ENCODE measurements around the gene UBA1.

Gene UBA1

GRCh38 chrX:47193475-47194193, at the start of gene UBA1:
UBA1 (plus strand) TSS chrX:47193829; CDS start chrX:47198803, 4,974 bp downstream.
- peak; percentile 89 for DNase-seq

DNA sequence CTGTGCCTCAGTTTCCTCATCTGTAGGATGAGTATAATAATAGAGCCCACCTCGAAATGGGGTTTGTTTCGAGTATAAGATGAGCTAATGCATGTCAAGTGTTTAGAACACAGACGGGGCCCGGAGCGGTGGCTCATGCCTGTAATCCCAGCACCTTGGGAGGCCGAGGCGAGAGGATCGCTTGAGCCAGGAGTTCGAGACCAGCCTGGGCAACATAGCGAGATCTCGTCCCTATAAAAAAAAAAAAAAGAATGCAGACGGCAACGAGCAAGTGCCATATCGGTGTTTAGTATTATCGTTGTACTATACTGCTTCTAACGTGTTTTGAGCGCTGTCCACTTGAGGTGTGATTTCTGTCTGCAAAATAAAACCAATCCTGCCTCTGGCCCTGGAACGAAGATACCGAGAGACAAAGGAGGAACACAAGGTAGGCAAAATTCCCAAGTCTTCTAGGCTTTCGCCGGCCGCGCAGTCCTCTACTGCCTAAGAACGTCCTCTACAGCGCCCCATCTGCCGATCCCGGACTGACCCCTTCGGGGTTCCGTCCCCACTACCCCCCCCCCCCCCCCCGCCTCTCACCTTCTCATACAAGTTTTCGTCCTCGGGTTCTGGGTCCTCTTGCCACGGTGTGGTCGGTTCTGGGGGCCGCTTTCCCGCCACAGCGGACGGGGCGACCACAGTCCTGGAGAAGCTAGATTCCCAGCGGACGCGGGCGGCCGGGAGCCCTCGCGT, 49.6 kb upstream of the UBA1 start:
- no peak for DNase-seq

- DNase-seq: peak; percentile 86
Observed at GRCh38 chrX:47144626-47145394, 48.8 kb upstream of the UBA1 start, which contains the start of the genes NDUFB11 and RBM10. NDUFB11 (minus strand) TSS chrX:47144702; CDS start chrX:47144679, 23 bp downstream. RBM10 (plus strand) TSS chrX:47145221; CDS start chrX:47147482, 2,261 bp downstream.

DNA sequence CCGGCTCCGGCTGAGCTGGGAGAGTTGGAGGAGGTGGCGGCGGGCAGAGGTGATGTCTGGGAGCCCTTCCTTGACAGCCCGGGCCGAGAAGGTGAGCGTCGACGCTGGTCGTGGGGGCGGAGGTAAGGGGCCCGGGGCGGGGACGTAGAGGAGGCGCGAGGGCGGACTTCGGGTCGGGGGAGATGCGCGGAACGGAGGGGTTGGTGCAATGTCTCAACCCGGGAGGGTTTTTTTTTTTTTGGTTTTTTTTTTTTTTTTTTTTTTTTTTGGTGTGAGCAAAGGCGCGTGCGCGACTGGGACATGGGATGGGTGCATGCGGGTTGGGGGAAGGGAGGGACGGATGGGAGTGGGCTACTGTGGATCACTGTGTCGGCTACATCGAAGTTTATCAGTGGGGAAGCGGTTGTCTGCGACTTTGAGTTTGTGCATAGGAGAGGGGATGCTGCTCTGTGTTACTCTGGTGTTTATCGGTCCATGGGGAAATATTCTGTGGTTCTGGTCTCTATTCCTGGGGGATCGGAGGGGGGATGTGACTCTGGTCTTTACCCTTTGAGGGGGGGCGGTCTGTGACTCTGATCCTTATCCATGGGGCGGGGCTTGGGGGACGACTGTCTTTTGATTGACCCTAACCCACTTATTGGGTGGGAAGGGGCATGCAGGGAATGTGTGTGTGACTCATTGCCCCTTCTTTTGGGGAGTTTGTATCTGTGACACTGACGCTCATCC, 48.1 kb upstream of the UBA1 start:
- no peak for DNase-seq

DNA sequence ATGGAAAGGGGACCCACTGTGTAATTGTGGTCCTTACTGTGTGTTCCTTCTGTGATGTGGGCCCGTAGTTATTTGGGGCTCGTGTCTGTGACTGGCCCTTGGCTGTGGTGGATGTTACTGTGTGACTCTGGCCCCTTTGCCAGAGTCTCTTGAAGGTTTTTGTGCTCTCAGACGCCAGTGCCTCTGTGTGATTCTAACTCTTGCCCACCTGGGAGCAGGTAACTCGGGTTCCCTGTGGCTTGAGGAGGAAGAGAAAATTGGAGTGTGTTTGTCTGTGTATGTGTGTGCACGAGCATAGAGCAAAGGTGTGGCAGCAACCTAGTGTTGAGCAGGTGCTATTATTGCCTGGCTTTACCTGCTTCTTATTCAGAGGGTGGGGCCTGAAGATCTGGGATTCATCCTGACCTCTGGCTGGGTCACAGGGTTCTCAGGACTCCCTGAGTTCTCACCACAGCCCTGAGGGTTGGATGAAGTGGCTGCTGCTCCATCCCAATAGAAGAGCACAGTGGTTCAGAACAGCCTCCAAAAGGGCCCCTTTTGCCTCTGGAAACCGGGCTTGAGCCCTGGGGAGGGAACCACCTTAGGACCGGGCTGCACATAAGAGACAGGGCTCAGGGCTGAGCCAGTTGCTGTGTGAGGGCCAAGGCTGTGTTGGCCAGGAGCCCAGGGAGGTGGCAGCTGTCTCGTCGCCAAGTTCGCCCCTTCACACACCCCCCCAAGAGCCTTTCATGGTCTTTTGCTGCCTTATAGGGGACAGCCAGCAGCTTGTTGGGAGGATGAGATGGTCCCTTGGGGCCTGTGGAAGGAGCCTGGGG, 47.3 kb upstream of the UBA1 start:
- no peak for DNase-seq

- no peak for DNase-seq
Observed at GRCh38 chrX:47146936-47147859, 46.4 kb upstream of the UBA1 start.

GRCh38 chrX:47148946-47149345, 44.7 kb upstream of the UBA1 start:
- no peak for DNase-seq

DNA sequence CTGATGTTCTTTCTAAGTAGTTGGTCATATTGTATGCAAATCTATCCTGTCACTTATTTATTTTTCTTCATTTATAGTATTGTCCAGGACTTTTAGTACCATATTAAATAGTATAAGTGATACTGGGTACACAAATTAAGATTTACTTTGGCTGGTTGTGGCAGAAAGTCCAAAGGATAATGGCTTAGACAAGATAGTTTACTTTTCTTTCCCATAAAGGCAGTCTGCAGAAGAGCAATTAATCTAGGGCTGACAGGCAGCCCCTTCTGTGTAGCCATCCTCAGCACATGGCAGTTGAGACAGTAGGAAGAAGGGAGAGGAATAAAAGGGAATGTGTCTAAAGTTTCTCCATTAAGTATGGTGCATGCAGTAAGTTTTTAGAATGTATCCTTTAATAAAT, 42.2 kb upstream of the UBA1 start:
- DNase-seq: no peak

DNA sequence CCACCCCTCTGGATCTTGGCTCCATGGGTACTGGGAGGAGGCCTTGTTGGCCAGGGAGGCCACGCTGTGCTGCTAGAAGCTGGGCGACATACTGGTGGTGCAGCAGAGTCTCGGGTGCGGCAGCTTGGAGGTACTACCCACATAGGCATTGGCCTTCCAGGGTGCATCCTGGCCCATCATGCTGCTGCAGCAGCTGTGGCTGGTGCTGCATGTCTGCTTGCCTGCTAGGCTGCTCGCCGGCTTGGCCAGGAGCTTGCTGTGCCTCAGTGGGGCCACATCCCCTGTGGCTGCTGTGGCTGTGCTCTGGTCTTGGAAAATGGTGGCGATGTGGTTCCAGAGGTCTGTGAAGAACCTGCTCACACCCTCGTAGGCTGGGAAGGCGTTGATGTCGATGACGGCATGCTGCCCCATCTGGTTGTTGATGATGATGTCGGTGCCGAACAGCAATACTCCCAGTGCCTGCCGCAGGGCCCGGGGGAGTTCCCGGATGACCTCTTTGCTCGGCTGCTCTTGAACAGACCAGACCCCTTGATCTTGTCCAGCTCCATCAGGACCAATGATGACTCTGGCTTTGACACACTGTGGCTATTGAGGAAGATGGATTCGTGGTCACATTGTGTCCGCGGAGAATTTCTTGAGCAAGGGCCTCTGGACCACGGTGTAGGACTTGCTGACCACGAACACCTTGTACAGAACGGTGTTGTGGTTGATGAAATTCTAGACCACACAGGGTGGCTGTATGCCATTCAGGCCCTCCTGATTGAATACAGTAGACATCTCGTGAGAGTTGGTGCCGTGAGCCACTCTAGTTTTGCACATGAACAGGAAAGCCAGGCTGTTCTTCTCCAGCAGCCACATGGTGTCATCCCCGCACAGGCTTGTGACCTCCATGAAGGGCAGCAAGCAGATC, 36.8 kb upstream of the UBA1 start:
- no peak for DNase-seq

GRCh38 chrX:47158131-47158530, 35.5 kb upstream of the UBA1 start:
- DNase-seq: no peak

DNA sequence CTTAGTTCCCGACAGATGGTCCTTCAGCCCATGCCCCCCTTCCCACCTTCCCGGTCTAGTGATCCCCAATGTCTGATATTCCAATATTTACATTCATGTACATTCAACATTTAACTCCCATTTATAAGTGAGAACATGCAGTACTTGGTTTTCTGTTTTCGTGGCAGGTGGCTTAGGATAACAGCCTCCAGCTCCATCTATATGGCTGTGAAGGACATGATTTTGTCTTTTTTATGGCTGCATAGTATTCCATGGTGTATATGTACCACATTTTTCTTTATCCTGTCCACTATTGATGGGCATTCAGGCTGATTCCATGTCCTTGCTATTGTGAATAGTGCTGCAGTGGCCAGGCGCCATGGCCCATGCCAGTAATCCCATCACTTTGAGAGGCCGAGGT, 34.8 kb upstream of the UBA1 start:
- no peak for DNase-seq

DNA sequence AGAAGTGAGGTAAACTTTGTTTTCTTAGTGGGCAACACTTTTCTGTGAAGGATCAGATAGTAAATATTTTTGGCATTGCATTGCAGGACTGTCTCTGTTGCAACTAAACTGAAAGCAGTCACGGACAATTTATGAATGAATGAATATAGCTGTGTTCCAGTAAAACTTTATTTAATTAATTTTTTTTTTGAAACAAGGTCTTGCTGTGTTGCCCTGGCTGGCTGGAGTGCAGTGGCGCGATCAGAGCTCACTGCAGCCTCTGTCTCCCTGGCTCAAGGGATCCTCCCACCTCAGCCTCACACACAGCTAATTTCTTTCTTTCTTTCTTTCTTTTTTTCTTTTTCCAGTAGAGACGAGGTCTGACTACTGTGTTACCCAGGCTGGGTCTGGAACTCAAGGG, 32.8 kb upstream of the UBA1 start:
- DNase-seq: no peak

DNA sequence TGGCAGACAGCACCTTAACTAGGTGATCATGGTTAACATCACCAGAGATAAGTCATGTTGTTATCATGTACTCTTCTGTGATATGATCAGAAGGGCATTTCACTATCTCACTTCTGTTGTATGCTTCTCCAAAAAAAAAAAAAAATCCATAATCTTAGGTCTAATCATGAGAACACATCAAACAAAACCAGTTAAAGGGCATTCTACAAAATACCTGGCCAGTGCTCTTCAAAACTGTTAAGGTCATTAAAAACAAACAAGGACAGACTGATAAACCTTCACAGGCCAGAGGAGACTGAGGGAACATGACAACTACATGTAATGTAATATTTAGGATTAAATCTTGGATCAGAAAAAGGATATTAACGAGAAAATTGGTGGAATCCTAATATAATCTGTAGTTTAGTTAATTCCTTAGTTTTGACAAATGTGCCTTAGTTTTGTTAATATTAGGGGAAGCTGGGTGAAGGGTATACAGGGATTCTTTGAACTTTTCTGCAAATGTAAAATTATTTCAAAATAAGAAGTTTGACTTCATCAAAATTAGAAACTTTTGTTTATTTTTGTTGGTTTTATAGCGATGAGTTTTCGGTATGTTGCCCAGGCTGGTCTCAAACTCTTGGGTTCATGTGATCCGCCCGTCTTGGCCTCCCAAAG, 30.6 kb upstream of the UBA1 start:
- no peak for DNase-seq

GRCh38 chrX:47164420-47164819, 29.2 kb upstream of the UBA1 start:
- DNase-seq: no peak

DNA sequence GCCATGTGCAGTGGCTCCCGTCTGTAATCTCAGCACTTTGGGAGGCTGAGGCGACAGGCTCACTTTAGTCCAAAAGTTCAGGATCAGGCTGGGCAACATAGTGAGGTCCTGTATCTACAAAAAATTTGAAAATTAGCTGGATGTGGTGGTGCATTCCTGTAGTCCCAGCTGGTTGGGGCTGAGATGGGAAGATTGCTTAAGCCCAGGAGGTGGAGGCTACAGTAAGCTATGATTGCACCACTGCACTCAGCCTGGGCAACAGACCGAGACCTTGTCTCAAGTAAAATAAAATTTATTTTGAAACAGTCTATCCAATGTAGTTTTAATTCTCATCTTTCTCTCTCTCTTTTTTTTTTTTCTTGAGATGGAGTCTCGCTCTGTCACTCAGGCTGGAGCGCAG, 27.5 kb upstream of the UBA1 start:
- no peak for DNase-seq

DNA sequence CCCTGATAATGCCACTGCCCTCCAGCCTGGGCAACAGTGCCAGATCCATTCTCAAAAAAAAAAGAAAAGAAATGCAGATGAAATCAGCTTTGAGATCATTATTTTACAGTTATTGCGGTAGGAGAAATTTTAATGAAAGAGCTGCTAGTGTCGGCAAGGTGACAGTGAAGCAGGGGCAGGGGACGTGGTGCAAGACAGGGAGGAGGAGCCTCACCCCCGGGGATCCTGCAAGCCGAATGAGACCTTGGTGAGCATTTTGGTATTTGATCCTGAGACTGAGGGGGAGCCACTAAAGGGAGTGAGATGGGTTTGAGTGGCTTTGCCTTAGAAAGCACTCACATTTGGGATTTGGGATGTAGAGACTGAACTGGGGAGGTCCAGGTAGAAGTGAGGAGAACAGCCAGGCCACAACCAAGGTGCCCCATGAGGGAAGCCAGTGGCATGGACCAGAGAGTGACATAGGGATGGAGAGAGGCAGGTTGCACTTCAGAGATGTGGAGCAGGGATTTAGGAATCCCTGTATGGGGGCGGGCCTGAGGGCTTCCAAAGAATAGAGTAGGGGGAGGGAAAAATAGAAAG, 25.0 kb upstream of the UBA1 start:
- no peak for DNase-seq

GRCh38 chrX:47169273-47169672, 24.4 kb upstream of the UBA1 start:
- DNase-seq: no peak

DNA sequence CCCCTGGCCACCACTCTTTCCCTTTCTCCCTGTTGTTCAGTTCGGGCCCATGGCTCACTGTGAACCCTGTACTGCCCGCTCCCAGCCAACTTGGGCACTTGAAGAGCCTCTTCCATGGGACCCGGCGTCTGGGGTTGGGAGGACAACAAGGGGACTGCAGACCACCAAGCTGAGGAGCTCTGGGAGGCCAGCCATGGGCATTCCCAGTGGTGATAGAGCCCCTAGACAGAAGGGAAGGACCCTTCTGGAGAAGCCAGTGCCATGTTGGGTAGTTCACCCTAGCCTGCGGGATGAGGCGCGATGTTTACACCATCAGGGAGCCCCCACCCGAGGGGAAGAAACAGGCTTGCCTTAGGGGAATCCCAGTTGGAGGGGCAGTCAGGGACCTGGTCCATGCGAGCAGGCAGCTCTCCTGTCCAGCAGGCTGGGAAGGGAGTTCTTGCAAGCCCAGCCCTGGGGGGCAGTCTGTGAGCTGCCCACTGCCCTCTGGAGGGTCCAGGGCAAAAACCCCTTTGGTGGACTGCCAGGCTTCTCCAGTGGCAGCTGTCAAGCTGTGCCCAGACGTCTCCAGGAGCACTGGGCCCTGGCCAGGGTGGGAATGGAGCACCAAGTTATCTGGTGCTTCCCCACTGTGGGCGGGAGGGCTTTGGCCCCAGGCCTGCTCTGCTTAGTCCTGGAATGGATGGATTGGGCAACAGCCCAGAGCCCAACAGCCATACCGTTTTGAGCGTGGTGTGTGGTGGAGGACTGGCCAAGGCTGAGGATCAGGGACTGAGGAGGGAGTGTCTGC, 23.7 kb upstream of the UBA1 start:
- DNase-seq: no peak
